ENCODE measurements around the gene FBXL3.

DNA sequence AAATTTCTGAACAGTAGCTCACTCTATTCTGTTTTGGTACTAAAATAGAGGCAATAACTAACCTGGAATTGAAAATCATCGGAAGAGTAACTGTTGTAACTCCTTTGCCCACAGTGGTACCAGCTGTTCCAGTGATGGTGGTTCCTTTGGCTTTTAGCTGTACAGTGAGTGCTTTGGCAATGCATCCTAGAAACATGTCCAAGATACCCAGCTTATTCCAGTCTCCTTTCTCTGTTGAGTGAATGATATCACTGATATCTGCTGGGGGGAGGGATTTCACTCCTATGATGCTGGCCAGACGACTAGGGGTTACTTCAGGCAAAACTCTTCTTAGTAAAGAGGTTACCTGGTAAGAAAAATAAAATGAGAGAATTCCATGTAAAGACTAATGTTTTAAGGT is 40.6 kb upstream of the FBXL3 start:
- TF ChIP-seq, protein P1, sequence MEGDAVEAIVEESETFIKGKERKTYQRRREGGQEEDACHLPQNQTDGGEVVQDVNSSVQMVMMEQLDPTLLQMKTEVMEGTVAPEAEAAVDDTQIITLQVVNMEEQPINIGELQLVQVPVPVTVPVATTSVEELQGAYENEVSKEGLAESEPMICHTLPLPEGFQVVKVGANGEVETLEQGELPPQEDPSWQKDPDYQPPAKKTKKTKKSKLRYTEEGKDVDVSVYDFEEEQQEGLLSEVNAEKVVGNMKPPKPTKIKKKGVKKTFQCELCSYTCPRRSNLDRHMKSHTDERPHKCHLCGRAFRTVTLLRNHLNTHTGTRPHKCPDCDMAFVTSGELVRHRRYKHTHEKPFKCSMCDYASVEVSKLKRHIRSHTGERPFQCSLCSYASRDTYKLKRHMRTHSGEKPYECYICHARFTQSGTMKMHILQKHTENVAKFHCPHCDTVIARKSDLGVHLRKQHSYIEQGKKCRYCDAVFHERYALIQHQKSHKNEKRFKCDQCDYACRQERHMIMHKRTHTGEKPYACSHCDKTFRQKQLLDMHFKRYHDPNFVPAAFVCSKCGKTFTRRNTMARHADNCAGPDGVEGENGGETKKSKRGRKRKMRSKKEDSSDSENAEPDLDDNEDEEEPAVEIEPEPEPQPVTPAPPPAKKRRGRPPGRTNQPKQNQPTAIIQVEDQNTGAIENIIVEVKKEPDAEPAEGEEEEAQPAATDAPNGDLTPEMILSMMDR (conservative IDR thresholded peaks at IDR 0.05; ENCODE audit: low read depth in 2 of 2) = no peak
- no peak for TF ChIP-seq EZH2 (IDR thresholded peaks at IDR 0.05; ENCODE audit: low read depth, unreplicated experiment)
- no peak for TF ChIP-seq POLR2AphosphoS5 (IDR thresholded peaks at IDR 0.05; ENCODE audit: low read depth)
- no peak for TF ChIP-seq EZH2phosphoT487 (IDR thresholded peaks at IDR 0.05; ENCODE audit: unreplicated experiment)
- TF ChIP-seq, protein P2, sequence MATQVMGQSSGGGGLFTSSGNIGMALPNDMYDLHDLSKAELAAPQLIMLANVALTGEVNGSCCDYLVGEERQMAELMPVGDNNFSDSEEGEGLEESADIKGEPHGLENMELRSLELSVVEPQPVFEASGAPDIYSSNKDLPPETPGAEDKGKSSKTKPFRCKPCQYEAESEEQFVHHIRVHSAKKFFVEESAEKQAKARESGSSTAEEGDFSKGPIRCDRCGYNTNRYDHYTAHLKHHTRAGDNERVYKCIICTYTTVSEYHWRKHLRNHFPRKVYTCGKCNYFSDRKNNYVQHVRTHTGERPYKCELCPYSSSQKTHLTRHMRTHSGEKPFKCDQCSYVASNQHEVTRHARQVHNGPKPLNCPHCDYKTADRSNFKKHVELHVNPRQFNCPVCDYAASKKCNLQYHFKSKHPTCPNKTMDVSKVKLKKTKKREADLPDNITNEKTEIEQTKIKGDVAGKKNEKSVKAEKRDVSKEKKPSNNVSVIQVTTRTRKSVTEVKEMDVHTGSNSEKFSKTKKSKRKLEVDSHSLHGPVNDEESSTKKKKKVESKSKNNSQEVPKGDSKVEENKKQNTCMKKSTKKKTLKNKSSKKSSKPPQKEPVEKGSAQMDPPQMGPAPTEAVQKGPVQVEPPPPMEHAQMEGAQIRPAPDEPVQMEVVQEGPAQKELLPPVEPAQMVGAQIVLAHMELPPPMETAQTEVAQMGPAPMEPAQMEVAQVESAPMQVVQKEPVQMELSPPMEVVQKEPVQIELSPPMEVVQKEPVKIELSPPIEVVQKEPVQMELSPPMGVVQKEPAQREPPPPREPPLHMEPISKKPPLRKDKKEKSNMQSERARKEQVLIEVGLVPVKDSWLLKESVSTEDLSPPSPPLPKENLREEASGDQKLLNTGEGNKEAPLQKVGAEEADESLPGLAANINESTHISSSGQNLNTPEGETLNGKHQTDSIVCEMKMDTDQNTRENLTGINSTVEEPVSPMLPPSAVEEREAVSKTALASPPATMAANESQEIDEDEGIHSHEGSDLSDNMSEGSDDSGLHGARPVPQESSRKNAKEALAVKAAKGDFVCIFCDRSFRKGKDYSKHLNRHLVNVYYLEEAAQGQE (IDR thresholded peaks at IDR 0.05; ENCODE audit: unreplicated experiment) = no peak
- TF ChIP-seq ZNF114 (CRISPR knock-in tag; IDR thresholded peaks at IDR 0.05) = no peak
- TF ChIP-seq JUNB (IDR thresholded peaks at IDR 0.05; ENCODE audit: unreplicated experiment) = no peak
- TF ChIP-seq CREB1 (CRISPR knock-in tag; IDR thresholded peaks at IDR 0.05; ENCODE audit: low read depth) = no peak
- TF ChIP-seq, protein P3, sequence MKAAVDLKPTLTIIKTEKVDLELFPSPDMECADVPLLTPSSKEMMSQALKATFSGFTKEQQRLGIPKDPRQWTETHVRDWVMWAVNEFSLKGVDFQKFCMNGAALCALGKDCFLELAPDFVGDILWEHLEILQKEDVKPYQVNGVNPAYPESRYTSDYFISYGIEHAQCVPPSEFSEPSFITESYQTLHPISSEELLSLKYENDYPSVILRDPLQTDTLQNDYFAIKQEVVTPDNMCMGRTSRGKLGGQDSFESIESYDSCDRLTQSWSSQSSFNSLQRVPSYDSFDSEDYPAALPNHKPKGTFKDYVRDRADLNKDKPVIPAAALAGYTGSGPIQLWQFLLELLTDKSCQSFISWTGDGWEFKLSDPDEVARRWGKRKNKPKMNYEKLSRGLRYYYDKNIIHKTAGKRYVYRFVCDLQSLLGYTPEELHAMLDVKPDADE (IDR thresholded peaks at IDR 0.05) = no peak
- no peak for TF ChIP-seq NANOG (IDR thresholded peaks at IDR 0.05; ENCODE audit: borderline replicate concordance)
- TF ChIP-seq ZNF331 (CRISPR knock-in tag; IDR thresholded peaks at IDR 0.05; ENCODE audit: low read depth) = no peak
